DND-41 (cell line): ENCODE results near the gene TENT5C.

Source experiments
- EZH2 ChIP-seq: IDR thresholded peaks from 3 replicates; pipeline ENCODE4 v1.6.1; 2012; ENCODE audit warnings: borderline replicate concordance, low read depth, mild to moderate bottlenecking, moderate library complexity, low read length, inconsistent platforms; ENCODE audit not compliant: severe bottlenecking
- TF ChIP-seq, protein P1 (sequence below): IDR thresholded peaks from 2 replicates; pipeline ENCODE4 v1.5.1; 2012; ENCODE audit warnings: borderline replicate concordance, low read length, moderate library complexity, mild to moderate bottlenecking; ENCODE audit not compliant: poor library complexity, severe bottlenecking; ENCODE audit errors: extremely low read depth

DNA sequence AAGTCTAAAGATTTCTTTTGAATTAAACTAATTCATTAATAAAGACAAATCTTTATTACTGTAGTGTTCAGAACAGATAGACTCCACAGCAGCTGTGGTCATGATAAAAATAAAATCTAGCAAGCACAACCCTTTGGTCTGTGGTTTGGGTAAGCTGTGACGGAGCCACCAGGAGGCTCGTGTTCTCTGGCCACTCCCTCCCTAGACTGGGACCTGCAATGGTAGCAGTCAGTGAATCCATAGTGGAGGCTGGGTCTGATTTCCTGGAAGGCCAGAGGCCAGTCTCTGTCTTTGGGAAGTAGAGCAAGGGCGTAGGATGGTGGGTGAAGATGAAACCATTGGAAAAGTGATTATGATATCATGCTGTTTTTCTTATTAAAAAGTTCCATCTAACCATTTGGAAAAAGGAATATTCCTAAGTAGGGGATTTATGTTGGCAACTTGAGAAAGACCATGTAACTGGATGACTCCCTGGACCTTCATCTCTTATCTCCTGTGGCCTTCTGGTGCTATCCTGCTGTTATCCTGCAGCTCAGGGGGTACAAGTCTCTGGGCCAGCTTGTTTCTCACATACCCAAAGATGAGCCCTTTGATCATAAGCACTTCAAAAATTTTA lies 39.0 kb downstream of the TENT5C start:
- TF ChIP-seq, protein P1, sequence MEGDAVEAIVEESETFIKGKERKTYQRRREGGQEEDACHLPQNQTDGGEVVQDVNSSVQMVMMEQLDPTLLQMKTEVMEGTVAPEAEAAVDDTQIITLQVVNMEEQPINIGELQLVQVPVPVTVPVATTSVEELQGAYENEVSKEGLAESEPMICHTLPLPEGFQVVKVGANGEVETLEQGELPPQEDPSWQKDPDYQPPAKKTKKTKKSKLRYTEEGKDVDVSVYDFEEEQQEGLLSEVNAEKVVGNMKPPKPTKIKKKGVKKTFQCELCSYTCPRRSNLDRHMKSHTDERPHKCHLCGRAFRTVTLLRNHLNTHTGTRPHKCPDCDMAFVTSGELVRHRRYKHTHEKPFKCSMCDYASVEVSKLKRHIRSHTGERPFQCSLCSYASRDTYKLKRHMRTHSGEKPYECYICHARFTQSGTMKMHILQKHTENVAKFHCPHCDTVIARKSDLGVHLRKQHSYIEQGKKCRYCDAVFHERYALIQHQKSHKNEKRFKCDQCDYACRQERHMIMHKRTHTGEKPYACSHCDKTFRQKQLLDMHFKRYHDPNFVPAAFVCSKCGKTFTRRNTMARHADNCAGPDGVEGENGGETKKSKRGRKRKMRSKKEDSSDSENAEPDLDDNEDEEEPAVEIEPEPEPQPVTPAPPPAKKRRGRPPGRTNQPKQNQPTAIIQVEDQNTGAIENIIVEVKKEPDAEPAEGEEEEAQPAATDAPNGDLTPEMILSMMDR: no peak
- TF ChIP-seq EZH2: no peak
